HG03342 (cell line): Measurements from ENCODE around the gene KCND2.

Source experiments
- ATAC-seq: cut with Tn5 transposase; IDR thresholded peaks from one replicate; pipeline ENCODE4 v1.9.1; 2021; ENCODE audit warnings: mild to moderate bottlenecking, moderate library complexity; ENCODE audit not compliant: unreplicated experiment

The KCND2 gene

DNA sequence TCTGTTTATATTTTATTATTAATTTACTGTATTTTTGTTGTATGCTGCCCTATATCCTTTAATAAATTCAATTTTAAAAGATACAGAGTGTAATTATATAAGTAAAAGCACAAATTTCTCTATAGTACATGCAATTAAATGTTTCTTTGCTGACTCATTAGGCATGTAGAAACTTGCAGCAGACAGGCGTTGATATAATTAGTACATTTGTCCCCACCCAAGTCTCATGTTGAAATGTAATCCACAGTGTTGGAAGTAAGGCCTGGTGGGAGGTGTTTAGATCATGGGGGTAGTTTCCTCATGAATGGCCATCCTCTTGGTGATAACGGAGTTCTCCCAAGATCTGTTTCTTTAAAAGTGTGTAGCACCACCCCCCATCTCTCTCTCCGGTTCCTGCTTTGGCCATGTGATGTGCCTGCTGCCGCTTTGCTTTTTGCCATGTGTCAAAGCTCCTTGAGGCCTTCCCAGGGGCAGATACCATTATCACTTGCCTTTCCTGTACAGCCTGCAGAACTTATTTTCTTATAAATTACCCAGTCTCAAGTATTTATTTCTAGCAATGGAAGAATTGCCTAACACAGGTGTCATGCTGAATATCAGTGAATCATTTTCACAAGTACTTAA, 521.2 kb downstream of the KCND2 start:
- no peak for ATAC-seq

DNA sequence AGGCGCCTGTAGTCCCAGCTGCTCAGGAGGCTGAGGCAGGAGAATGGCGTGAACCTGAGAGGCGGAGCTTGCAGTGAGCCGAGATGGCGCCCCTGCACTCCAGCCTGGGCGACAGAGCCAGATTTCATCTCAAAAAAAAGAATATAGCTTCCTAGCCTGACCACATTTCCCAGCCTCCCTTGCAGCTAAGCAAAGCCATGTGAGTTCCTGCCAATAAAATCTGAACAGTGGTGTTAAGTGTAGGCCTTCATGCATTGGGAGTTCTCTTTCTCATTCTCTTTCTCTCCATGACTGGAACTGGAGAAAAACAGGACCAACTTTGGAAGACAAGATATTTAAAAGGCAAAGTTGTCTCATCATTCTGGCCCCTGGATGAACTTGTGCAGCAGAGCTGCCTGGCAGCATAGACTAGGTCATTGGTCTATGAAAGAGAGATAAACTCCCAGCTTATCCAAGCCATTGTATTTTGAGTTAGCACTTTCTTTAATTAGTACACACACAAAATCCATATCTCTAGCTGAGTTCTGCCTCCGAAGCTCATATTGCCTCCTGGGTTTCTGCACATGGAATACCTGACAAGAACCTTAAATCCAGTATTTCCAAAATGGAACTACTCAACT, 524.2 kb downstream of the KCND2 start:
- no peak for ATAC-seq

GRCh38 chr7:120799147-120799546, 526.2 kb downstream of the KCND2 start:
- ATAC-seq = no peak
